Bone marrow (tissue), 2 donors: Measurements from ENCODE around the gene GRK5.
A peak's percentile ranks its signal among the peaks of the same experiment; 100 is the strongest.
"Not testable (repeated sequence)": the region's sequence is repeated elsewhere in the genome, so short reads cannot be mapped to it uniquely, and the experiment has no call there.

Experiments
- DNase-seq, 2 donors: peaks; one replicate each; lab custom pipeline; 2025; lab: John Stamatoyannopoulos, UW

GRK5 gene

DNA sequence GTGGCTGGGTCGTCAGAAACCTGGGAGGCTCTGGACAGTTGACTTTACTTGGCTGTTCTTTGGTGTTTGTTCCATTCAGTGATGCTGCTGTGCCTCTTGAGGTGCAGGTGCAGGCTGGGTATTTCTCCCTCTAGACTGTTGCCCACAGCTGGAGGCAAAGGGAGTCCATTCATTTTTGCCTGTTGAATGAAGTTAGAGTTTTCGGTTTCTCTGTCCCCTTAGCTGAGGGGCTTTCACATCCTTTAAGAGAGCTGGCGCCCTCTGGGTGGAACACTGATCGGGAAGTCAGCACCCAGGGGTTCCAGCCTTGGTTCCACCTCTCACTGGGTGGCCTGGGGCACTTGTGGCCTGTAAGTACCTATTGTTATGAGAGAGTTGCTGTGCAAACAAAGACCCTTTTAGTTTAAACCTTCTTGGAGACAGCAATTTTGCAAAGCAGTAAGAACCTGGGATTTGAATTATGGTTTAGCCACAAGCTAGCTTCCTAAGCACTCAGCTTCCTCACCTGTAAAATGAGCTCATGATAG lies 67.2 kb downstream of the GRK5 start:
- no peak for DNase-seq

DNA sequence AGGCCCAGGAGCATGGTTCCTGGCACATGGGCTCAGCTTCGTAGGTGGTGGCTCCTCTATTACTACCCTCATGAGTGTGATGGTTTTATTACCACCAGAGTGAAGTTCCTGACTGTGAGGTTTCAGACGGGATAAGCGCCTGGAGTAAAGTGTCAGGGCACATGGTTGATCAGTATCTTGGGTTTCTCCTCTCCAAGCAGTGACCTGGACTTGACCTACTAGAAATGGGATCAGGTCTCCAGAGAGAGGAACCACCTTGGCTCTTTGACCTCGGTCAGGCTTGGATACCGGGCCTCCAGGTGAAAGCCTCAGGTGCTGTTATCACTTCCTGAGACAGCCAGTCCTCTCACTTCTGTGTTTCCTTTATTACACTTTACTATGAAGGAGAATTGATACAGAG lies 67.7 kb downstream of the GRK5 start:
- DNase-seq = no peak

DNA sequence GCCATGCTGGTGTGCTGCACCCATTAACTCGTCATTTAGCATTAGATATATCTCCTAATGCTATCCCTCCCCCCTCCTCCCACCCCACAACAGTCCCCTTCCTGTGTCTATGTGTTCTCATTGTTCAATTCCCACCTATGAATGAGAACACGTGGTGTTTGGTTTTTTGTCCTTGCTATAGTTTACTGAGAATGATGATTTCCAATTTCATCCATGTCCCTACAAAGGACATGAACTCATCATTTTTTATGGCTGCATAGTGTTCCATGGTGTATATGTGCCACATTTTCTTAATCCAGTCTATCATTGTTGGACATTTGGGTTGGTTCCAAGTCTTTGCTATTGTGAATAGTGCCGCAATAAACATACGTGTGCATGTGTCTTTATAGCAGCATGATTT lies 68.8 kb downstream of the GRK5 start:
- DNase-seq = not testable (repeated sequence)

DNA sequence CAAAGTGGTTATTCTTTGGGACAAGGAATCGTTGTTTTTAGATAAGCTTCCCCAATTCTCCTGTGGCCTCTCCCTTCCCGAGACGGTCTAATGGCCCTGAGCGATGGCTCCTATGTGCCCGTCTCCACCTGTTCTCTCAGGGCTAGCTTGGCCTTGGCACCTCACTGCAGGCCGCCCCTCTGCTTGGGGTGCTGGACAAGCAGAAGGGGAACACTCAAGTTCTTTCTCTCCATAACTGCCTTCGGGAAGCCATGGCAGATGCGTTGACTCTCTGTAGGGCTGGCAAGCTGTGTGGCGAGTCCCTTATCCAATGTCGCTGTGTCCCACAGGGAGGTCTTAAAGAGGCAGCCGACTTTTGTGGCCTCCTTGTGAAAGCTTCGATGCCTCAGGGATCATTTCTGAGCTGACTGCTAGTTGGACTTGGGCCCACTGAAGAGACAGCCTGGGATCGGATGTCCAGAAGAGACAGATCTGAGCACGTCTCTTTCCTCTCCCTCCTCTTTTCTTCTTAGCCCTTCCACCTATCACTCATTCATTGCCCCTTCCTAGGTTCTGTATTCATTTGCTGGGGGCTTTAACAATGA lies 70.8 kb downstream of the GRK5 start:
- DNase-seq = no peak

DNA sequence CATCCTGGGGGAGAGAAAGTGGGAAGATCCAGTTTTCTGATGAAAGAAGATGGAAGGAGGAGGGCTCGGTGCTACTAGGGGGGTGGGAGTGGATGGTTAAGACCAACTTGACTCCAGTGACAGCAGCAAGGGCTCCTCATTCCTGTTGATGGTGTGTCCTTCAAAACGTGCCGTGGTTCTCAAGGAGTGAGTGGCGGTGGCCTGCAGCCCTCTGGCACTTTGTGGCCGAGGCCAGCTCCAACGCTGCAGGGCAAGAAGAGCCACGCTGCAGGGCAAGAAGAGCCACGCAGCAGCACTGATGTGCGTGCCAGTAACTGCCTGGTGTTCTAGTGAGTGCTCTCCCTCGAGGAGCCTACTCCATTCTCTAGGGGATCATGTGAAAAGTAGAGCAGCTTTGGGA lies 72.1 kb downstream of the GRK5 start:
- DNase-seq = no peak

DNA sequence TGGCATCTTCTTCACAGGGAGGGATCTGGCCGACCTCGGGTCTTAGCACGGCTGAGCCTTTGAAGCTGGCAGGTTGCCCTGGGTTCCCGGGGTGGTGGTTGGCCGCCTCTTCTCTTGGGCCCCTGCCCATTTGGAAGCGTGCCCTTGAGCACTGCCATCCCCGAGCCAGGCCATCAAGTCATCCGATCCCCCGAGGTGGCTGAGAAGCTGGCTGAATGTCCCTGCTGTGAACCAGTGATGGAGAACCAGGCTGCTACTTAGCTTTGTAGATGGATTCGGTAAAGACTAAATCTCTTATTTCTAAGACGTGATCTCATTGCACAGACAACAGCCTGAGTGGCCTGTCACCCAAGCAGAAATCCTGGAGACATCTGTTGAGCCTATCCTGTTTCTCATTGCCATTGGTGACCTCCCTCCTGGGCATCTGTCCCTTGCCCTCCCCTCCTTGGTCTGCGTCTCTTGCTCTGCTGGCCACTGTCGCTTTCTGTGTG lies 74.3 kb downstream of the GRK5 start:
- no peak for DNase-seq

DNA sequence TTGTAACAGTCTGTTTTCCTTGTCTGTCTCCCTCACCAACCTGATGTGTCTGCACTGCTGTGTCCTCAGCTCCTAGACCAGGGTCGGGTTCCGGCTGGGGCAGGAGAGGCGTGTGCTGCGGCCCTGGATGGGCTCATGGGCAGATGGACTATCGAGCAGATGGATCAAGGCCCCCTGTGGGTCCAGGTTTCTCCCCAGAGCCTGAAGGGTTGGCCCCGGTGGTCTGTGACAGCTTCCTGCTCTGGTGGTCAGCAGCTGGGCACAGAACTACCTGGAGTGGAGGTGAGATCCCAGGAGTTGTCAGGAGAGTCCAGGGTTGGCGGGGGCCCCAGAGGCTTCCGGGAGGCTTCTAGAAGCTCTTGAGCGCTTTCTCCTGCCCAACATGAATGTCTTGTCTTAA lies 75.1 kb downstream of the GRK5 start:
- no peak for DNase-seq

DNA sequence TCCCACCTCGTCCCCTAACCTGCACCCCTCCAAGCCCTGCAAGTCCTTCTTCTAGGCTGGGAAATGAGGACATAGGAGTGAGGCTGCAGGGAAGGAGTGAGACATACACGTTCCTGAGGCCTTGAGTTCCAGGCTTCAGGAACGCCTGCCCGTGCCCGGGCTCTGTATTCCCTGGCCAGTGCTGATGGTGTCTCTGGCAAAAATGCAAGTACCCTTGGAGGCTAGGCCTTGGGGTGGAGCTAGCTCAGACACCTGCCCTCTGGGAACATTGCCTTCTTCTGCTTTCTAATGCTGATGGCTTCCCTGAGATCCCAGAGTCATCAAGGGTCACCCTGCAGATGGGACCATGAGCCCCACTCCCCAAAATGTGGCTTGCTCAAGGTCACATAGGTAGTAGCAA lies 76.0 kb downstream of the GRK5 start:
- DNase-seq = no peak

DNA sequence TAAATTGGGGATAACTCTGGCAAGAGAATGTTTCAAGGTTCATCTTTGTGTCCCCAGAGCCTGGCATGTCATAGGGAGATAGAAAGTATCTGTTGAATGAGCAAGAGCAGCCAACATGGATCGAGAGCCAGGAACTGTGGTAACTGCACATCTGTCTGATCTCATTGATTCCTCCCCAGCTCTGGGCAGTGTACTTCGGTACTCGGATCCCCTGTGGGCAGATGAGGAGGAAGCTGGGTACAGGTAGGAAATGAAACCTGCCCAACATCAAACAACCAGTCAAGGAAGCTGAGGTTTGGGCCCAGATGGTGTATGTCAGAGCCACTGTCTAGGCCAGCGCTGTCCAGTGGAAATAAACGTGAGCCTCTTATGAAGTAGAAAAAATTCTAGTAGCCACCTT lies 76.4 kb downstream of the GRK5 start:
- DNase-seq = no peak

DNA sequence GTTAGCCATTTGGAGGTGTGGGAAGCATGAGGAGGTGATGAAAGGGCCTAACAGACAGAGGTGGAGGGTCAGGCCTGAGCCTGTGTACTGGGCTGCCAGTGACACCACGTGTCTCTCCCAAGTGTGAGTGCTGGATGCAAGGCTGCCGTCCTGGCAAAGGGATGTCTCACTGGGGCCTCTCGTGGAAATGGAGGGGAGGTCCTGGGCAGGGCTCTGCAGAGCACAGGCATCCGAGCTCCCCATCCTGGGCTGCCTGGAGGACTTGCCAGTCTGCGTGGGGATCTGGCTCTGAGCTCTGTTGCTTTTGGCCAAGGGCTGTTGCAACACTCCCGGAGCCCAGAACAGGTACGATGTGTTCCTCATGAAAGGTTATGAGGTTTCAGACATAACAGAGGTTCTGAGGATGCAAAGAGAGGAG lies 77.3 kb downstream of the GRK5 start:
- DNase-seq = no peak

DNA sequence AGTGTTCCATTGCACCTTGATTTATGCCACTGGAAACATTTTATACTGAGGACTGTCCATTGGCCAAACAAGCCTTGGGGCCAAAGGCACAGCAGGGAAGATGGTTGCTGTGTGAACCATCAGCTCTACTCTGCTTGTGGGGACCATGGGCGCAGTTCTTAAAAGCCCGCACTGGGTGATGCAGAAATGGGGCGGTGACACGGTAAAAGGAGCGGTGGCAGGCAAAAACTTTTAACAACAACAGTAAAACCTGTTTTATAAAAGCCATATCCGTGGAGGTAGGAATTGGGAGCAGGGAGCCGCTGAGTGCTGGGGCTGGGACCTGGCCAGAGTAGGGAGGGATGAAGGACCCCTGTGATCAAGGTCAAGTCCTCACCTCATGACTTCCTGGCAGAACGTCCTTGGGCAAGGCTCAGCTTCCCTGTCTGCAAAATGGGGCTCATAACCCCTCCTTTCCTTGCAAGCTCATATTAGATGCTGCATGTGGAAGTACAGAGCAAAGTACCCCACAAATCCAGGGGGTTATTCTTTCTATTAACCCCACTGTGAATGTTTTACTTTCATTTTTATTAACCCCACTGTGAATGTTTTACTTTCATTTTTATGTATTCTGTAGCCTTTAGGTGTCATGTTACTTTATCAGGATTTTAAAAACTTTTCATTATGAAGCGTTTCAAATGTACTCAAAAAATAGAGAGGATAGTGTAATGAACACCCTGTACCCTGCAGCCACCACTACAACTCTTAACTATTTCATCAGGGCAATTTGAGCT lies 78.3 kb downstream of the GRK5 start:
- DNase-seq = peak in 1 of 2 donors; percentile 29

DNA sequence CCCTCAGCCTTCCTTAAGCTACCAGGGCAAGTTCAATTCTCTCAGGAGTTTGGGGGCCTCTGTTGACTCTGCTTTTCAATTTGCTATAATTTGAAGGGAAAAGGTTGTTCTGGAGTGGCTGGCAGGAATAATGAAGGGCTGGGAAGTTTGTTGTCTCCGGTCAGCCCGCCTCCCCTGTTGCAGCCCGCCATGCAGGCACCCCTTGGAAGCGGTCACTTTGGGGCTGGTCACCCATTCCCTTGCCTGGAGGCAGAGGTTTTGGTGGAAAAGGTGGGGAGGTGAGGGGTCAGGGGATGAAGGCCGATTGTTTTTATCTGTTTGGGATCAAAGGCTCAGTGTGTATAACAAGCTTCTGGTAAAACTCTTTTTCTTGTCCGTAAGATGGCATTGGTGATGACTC lies 79.1 kb downstream of the GRK5 start:
- DNase-seq = no peak

DNA sequence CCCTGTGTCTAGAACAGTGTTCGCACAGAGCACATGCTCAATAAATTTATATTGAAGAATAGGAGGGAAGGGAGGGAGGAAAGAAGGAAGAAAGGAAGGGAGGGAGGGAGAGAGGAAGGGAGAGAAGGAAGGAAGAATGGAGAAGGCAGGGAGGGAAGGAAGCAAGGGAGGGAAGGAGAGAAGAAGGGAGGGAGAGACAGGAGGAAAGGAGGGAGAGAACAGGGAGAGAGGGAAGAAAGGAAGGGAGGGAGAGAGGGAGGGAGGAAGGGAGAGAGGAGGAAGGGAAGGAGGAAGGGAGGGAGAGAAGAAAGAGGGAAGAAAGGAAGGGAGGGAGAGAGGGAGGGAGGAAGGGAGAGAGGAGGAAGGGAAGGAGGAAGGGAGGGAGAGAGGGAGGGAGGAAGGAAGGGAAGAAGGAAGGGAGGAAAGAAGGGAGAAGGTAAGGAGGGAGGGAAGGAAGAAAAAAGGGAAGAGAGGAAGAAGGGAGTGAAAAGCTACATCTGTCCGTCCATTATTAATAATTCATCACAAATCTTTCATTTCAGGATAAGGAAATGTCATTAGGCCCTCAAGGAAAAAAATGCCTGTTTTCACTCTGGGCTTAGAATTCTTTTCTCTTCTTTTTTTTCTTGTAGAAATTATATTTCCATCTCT lies 79.7 kb downstream of the GRK5 start:
- DNase-seq = no peak

DNA sequence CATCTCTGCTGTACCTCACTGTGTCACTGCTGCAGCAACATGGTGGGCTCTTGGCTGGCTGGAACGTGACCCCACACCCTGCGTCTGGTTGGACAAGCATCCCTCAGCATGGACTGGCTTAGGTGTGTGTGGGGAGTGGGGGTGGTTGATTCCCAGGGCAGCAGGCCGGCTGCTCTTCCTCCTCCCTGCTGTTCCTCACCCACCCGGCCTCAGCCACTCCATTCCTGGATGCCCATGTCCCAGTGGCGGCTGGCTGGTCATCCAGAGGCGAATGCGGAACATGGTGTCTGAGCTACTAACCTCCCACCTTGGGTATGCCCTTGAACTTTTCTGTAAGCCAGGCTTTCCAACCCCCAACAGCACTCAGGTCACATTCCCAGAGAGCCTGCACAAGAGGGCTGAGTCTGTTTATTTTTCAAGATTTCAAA lies 81.2 kb downstream of the GRK5 start:
- no peak for DNase-seq

DNA sequence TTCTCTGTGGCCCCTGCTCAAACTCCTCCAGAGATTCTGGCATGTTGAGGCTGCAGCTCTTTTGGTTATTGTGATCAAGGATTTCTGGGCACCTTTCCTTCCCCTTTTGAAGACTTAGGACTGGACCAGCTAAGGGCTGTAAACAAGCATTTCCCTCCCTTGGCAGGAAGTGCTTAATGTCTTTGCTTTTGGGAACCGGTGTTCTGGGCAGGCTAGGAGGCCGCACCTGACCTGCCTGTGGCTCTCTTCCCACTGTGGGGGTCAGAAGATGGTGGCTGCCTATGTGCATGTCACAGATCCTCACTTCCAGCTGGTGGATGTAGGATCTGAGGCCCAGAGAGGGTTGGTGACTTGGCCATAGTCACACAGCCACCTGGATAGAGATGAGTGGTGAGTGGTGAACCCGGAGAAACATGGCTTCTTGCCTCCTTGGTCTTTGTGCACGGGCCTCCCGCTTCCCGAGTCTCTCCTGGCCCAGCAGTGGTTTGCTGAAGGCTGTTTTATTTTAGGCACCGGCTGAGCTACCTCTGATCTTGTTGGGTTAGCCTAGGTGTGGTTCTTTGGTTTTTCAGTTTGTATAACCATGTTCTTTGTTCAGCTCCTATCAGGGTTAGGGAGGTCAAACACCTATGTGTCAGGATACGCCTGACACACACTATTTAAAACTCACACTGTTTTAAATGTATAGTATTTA lies 82.0 kb downstream of the GRK5 start:
- DNase-seq = no peak

DNA sequence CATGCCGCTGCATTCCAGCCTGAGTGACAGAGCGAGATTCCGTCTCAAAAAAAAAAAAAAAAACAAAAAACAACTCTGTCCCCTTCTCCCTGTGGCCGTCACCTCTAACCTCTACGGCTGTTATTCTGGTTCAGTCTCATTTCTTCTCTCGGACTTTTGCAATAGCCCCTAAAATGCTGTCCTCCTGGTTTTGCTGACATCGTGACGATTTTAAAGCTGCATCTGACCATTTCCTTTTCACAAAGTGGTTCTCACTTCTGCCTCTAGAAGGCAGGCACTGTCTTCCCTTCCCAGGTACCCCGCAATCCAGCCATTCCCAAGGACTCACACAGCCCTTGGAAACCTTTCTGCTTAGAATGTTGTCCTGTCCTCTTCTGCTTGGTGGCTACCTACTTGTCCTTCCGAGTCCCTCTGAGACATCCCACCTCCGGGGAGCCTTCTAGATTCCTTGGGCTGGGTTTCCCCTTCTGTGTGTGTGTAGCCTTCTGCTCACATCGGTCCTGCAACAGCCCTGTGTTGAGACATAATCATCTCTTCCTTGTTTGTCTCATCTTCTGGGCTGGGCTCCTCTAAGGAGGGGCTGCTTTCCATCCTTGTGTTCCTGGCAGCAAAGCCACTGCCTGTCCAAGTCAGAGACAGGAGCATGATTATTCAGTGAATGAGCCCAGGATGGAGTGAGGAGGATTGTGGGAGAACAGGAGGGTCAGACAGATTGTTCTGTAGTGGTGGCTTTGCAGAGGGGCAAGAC lies 83.1 kb downstream of the GRK5 start:
- no peak for DNase-seq

DNA sequence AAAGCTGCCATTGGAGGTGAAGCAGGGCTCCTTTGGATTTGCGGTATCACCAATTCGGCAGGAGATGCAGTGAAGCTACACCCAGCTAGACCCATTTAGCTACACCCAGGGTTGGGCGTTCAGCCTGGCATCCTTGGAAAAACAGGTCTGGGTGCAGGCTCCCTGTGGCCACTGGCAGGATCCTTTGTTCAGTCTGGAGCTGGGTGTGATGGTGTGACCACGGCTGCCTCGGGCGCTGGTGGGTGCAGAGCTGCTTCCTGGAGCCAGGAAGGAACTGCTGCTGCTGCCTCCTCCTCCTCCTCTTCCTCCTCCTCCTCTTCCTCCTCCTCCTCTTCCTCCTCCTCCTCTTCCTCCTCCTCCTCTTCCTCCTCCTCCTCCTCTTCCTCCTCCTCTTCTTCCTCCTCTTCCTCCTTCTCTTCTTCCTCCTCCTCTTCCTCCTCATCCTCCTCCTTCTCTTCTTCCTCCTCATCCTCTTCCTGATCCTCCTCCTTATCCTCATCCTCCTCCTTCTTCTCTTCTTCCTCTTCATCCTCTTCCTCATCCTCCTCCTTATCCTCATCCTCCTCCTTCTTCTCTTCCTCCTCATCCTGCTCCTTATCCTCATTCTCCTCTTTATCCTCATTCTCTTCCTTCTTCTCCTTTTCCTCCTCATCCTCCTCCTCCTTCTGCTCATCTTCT lies 84.0 kb downstream of the GRK5 start:
- no peak for DNase-seq

DNA sequence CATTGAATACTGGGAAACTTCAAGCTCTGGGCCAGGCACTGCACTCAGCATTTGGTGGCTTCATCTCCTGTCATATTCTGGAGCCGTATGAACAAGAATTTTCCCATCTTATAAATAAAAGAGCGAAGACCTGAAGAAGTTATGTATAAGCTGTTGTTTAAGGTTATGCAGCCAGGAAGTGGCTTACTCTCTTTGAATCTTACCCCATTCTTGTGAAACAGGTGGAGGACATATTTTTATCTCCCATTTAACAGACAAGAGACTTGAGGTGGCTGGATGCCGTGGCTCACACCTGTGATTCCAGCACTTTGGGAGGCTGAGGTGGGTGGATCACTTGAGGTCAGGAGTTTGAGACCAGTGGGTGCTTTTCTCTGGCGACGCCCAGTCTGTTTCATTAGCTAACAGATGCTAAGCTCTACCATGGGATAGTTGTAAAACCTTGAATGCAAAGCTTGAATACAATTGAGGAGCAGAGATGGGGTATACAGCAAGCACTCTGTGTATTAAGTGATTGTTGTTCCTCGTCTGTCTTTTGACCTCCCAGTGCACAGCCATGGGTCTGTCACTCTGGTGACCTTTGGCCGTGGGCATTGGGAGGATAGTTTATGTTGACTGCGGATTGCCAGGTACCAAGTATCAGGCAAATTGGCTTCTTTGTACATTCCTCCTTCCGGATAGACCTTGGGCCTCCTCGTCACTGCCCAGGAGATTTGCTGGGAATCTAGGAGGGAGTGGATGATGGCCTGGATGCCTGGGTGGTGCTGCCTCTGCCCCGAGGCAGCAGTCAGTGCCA lies 85.8 kb downstream of the GRK5 start:
- no peak for DNase-seq

DNA sequence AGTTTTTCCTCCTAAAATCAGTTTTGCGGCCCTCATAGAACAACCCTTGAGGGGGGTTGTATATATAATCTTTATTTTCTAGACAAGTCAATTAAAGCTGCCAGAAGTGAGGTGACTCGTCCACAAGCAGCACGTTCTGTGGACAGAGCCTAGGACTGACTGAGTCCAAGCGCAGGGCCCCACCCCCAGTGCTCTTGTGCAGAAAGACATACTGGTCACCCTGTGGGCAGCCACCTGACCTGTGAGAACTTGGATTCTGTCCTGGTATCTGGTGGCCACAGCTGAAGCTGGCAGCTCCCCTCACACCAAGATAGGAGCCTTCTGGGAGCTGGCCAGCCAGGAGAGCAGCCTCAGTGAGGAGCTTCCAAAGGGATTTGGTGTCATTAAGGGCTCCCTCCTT lies 89.3 kb downstream of the GRK5 start:
- DNase-seq = no peak
